Heart right ventricle (tissue), 16 donors: ENCODE measurements around the gene KIF2C. TPM values are rescaled to one million over a fixed set of nuclear protein-coding genes. Genes with fewer than 3 reads are reported as not detected.
"Not testable (repeated sequence)": the region's sequence is repeated elsewhere in the genome, so short reads cannot be mapped to it uniquely, and the experiment has no call there.

ENCODE experiments used
- ATAC-seq, 8 donors: fragments of 200-7000 bp; cut with Tn5 transposase; one replicate each; pipeline ENCODE4 v1.9.1; 2020; ENCODE audit warnings: mild to moderate bottlenecking in 8 of 8, moderate library complexity in 8 of 8, moderate number of reproducible peaks in 1 of 8
- DNase-seq, 2 donors: peaks; one replicate each; pipeline ENCODE4 v3.0.0-alpha.2; 2020
- H3K27ac ChIP-seq, 10 donors: fragments of 200-600 bp; sonication (generic) in 2 of 10; one replicate each; pipeline versions ENCODE4 v1.5.0 to v1.8.0; 2020 to 2022; ENCODE audit warnings: mild to moderate bottlenecking in 3 of 10
- H3K27me3 ChIP-seq, 7 donors: fragments of 200-600 bp; one replicate each; pipeline ENCODE4 v1.8.0; 2021 to 2022; ENCODE audit warnings: mild to moderate bottlenecking in 2 of 7
- H3K36me3 ChIP-seq, 9 donors: fragments of 200-600 bp; sonication (generic) in 1 of 9; one replicate each; pipeline versions ENCODE4 v1.5.0 to v1.8.0; 2020 to 2022; ENCODE audit warnings: mild to moderate bottlenecking in 2 of 9
- H3K4me1 ChIP-seq, 9 donors: fragments of 200-600 bp; sonication (generic) in 1 of 9; one replicate each; pipeline versions ENCODE4 v1.5.0 to v1.8.0; 2020 to 2022; ENCODE audit warnings: mild to moderate bottlenecking in 4 of 9
- H3K4me3 ChIP-seq, 10 donors: fragments of 200-600 bp; sonication (generic) in 2 of 10; one replicate each; pipeline versions ENCODE4 v1.5.0 to v1.8.0; 2020 to 2022; ENCODE audit warnings: mild to moderate bottlenecking in 7 of 10, moderate library complexity in 2 of 10
- H3K9me3 ChIP-seq, 11 donors: fragments of 200-600 bp in 10 of 11; sonication (generic) in 2 of 11; one replicate each; pipeline versions ENCODE4 v1.5.0 to v1.8.0; 2013 to 2022; ENCODE audit warnings: mild to moderate bottlenecking in 2 of 11, control low read depth in 1 of 11, moderate library complexity in 1 of 11
- WGBS, 2 donors: extraction: QIAGEN DNeasy Blood & Tissue Kit; methylation state at CpG; one replicate each; pipeline ENCODE4 v1.1.7; 2013; ENCODE audit warnings: inconsistent platforms in 1 of 2; 5-methylcytosine and 5-hydroxymethylcytosine counted together
- intact Hi-C, 10 donors: fragments of 100-400 bp; cut with DNase I; formaldehyde crosslinking; loops; one replicate each; pipeline versions ENCODE4 v1.11.1 to v1.14.2; 2022
- polyA plus RNA-seq, 2 donors: library from polyadenylated mRNA; stranded (reverse); fragments of 200-250 nt; gene quantifications; one replicate each; pipeline ENCODE4 v1.2.3, GENCODE V29; 2013
- total RNA-seq, 10 donors: library from RNA; stranded (reverse); fragmentation: NEBNext Ultra II Directional in 3 of 10; extraction: Animal tissue kit (Norgen Biotek cat#: 25700) in 3 of 10; gene quantifications; one replicate each; pipeline versions ENCODE4 v1.2.1 to v1.2.4, GENCODE V29; 2021 to 2023
- TF ChIP-seq, protein P1 (sequence below), 9 donors: fragments of 200-600 bp; sonication (generic) in 2 of 9; IDR thresholded peaks; one replicate each; pipeline versions ENCODE4 v1.5.0 to v1.8.0; 2021 to 2022; ENCODE audit warnings: antibody characterized with exemption in 9 of 9, mild to moderate bottlenecking in 5 of 9, moderate library complexity in 1 of 9
- donor health status: Arrhythmogenic right ventricular cardiomyopathy.
- donor health status: ischemic (EF 13 %, LVEDD 7.1; RV severe dilation, severe dysfunction).
- donor health status: healthy with polysubstance abuse.
- donor health status: DM: no; HTN: yes; CAD: no.
- donor health status: DM: no; HTN: no; CAD: no.
- donor health status: ischemic (EF 25% LVEDD 6.9; RV normal size, moderate dysfunction).
- donor health status: ischemic (EF 25% LVEDD 5.7; RV mildly dilated, moderate dysfunction).
- donor health status: healthy.
- donor health status: DM: yes; HTN: yes; CAD: no.
- donor health status: Ischemic cardiomyopathy.
- donor health status: ischemic (EF 35%, LVEDD 5.7; RV mildly dilated, moderate dysfunction).
- donor health status: nonischemic (EF 11% LVEDD 7.7; RV severe dilation, severe dysfunction).
- donor health status: DM: yes; HTN: yes; CAD: no.
- donor health status: PGD.
- donor health status: ischemic (EF 29% LVEDD 5.4; RV normal size, mild dysfunction).
- donor health status: nonischemic (EF 23%, LVEDD 6.1; RV moderate dilation, normal function).

KIF2C gene
- total and polyA plus RNA-seq, 12 donors, result 0.22 to 3.7 (median 1.2) TPM

DNA sequence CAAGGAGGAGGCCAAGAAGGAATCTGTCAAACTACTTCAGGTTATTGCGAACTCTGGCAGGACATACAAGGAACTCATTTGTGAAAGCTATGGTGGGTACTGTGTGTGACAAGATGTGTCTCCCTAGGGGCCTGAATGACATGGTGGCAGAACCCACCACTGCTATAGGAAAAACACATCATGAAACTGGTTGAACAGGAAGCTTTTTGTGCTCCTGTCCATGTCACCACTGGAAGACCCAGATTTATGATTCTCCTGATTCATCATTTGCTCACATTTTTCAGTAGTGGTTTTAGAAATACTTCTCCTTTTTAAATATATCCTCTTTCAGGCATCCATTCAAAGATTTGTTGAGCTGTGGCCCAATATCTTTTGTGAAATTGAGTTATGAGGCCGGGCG is 41.5 kb upstream of the KIF2C start:
- ATAC-seq (no peak), DNase-seq (no peak)
- no peak overlapping the region for H3K4me3 ChIP-seq
- WGBS, 2 donors, result 97 to 98% methylated on average over 3 of the region's 3 CpGs
- H3K27me3 ChIP-seq, result no peaks in the 10 kb centered on the region
- TF ChIP-seq, protein P1, sequence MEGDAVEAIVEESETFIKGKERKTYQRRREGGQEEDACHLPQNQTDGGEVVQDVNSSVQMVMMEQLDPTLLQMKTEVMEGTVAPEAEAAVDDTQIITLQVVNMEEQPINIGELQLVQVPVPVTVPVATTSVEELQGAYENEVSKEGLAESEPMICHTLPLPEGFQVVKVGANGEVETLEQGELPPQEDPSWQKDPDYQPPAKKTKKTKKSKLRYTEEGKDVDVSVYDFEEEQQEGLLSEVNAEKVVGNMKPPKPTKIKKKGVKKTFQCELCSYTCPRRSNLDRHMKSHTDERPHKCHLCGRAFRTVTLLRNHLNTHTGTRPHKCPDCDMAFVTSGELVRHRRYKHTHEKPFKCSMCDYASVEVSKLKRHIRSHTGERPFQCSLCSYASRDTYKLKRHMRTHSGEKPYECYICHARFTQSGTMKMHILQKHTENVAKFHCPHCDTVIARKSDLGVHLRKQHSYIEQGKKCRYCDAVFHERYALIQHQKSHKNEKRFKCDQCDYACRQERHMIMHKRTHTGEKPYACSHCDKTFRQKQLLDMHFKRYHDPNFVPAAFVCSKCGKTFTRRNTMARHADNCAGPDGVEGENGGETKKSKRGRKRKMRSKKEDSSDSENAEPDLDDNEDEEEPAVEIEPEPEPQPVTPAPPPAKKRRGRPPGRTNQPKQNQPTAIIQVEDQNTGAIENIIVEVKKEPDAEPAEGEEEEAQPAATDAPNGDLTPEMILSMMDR (IDR thresholded peaks at IDR 0.05), result no peak
- peaks cover 0 to 20% (median 0%) of the 10 kb centered on the region in 9 donors for H3K4me1 ChIP-seq
- H3K36me3 ChIP-seq, result no peaks in the 10 kb centered on the region
- intact Hi-C loops, result no loop called here
- H3K9me3 ChIP-seq, result no peaks in the 10 kb centered on the region
- no peak overlapping the region for H3K27ac ChIP-seq

DNA sequence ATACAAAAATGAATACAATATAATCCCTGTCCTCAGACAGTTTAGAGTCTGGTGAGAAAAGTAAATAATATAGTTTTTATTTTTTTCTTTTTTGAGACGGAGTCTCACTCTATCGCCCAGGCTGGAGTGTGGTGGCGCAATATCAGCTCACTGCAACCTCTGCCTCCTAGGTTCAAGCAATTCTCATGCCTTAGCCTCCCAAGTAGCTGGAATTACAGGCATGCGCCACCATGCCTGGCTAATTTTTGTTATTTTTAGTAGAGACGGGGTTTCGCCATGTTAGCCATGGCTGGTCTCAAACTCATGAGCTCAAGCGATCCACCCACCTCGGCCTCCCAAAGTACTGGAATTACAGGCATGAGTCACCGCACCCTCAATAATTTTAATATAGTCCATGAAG is 40.3 kb upstream of the KIF2C start:
- WGBS, 2 donors, result 92 to 93% methylated on average over 9 of the region's 9 CpGs
- H3K27me3 ChIP-seq, DNase-seq, H3K27ac ChIP-seq, H3K36me3 ChIP-seq, H3K9me3 ChIP-seq, intact Hi-C loops, H3K4me3 ChIP-seq, ATAC-seq: not testable (repeated sequence)
- peaks cover 0 to 20% (median 0%) of the 10 kb centered on the region in 9 donors for H3K4me1 ChIP-seq

DNA sequence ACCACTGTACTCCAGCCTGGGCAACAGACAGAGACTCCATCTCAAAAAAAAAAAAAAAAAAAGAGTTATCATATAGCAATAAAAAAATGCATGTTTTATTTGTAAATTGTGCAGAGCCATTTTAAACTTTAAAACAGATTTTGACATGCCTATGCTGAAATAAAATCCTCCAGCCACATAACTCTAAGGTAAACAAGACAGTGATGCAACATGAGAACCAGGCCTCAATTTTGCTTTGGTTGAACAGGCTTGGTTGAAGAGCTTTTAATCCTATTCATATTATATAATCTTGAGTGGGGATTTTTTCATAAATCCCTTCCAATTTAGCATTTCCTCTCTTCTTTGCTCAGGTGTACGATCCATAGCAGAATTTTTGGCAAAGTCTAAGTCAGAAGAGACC is 39.1 kb upstream of the KIF2C start:
- WGBS, 2 donors, result 79 to 82% methylated on average over 1 of the region's 1 CpG
- H3K9me3 ChIP-seq, result no peaks in the 10 kb centered on the region
- ATAC-seq, result no peak
- H3K4me3 ChIP-seq, result no peak overlapping the region
- H3K36me3 ChIP-seq, result no peaks in the 10 kb centered on the region
- peaks cover 0 to 20% (median 0%) of the 10 kb centered on the region in 9 donors for H3K4me1 ChIP-seq
- no peaks in the 10 kb centered on the region for H3K27me3 ChIP-seq
- intact Hi-C loops, result no loop called here
- H3K27ac ChIP-seq, result no peak overlapping the region
- TF ChIP-seq, protein P1 (IDR thresholded peaks at IDR 0.05), result no peak
- DNase-seq, result no peak

DNA sequence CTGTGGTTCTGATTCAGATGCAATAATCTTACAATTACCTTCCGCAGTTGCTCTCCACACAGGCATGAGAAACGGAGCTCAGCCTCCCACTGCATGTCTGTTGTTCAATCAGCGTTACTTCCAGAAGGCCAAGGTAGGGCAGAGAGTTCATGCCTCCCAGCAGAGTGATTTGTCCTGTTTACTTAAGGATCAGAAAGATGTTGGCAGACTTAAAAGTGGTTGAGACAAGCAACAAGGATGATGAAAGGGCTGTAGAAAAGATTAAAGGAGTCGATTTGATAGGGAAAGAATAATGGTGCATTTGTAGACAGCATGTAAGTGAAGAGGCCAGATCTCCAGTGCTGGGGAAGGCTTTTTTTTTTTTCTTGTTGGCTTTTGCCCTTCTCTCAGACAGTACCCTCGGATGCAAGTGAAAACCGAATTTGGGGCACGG is 38.5 kb upstream of the KIF2C start:
- Histone ChIP-seq H3K27ac (no peak overlapping the region), H3K36me3 (no peaks in the 10 kb centered on the region), H3K4me3 (no peak overlapping the region), H3K4me1 (peaks cover 0 to 20% (median 0%) of the 10 kb centered on the region in 9 donors), H3K9me3 (no peaks in the 10 kb centered on the region), H3K27me3 (no peaks in the 10 kb centered on the region)
- WGBS, 2 donors, result 78 to 86% methylated on average over 7 of the region's 7 CpGs
- TF ChIP-seq, protein P1 (IDR thresholded peaks at IDR 0.05), result no peak
- intact Hi-C loops, result no loop called here
- DNase-seq (no peak), ATAC-seq (no peak)

DNA sequence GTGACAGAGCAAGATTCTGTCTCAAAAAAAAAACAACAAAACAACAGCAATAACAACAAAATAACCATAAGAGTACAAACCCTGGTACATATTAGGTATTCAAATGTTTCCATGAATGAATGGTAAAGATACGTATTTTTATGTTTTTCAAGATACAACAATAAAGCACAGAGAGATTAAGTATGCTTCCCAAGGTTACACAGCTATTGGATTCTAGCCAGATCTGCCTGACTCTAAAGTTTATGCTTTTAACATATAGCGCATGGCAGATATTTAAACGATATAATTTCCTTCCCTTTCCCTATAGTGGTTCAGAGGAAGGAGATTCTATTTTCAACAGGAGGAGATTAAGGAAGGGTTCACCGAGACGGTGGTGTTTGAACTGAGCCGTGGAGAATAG is 34.2 kb upstream of the KIF2C start:
- ATAC-seq (no peak), DNase-seq (no peak)
- no peaks in the 10 kb centered on the region for H3K36me3 ChIP-seq
- H3K9me3 ChIP-seq, result no peaks in the 10 kb centered on the region
- no peak overlapping the region for H3K4me3 ChIP-seq
- no peak overlapping the region for H3K27ac ChIP-seq
- peaks cover 0 to 10% (median 3%) of the 10 kb centered on the region in 9 donors for H3K4me1 ChIP-seq
- TF ChIP-seq, protein P1 (IDR thresholded peaks at IDR 0.05), result no peak
- peaks cover 0 to 5% (median 0%) of the 10 kb centered on the region in 7 donors for H3K27me3 ChIP-seq
- intact Hi-C loops, result no loop called here
- WGBS, 2 donors, result 74 to 78% methylated on average over 6 of the region's 6 CpGs
